ENCODE data around the gene SERINC3. TPM values are rescaled to one million over a fixed set of nuclear protein-coding genes. Genes with fewer than 3 reads are reported as not detected.

SERINC3 gene
- total RNA-seq, 1 experiment from 2014 or later: 41.3 TPM

DNA sequence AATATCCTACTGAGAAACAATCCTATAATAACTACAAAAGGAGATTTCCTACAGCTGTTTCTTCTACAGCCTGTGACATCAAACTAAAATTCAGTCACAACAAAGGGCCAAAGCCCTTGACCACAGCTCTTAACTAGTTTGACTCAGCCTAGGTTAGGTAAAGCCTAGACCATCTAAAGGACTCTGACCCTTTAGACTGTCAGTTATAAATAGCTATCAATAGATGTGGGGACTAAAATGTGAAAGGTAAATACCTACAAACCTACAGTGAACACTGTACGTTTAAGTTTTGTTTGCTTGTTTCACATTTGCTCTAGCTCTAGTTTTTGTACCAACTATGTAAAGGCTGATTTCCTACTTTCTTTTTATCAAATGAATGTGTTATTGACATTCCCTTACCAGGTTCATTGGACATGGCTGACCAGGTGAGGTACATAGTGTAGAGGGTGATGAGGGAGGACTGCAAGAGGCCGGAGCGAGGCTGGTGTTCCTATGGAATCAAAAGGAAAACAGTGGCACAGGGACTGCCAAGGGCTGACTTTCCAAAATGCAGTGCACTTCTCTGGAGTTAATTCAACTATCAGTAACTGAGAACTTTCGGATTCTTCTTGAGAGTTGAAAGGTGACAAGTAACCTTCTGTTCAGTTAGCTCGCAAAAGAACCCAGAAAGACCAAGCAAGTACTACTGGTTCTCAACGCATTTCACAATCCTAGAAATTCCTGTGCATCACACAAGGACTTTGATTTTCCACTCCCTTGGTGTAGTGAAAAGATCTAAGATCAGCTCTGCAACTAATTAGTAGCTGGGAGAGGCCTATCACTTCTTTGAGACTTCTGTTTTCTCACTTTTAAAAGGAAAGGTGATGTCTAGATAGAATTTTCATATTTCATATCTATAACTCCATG, 17.2 kb downstream of the SERINC3 start:
- DNase-seq (ENCODE audit: low spot score): no peak
- H3K4me1 Mint-ChIP-seq: no peaks in the 10 kb centered on the region
- no peak overlapping the region for H3K27ac Mint-ChIP-seq
- H3K9me3 Mint-ChIP-seq: no peaks in the 10 kb centered on the region
- no peaks in the 10 kb centered on the region for H3K27me3 Mint-ChIP-seq (ENCODE audit: low read depth)
- POLR2A ChIA-PET: no interaction called here
- CTCF ChIA-PET: no interaction called here
- TF ChIP-seq KAT7 (CRISPR knock-in tag; IDR thresholded peaks at IDR 0.05; ENCODE audit: borderline replicate concordance) (no peak), FOXP1 (CRISPR knock-in tag; IDR thresholded peaks at IDR 0.05; ENCODE audit: borderline replicate concordance) (no peak), MXD4 (CRISPR knock-in tag; IDR thresholded peaks at IDR 0.05; ENCODE audit: borderline replicate concordance) (no peak), E2F4 (CRISPR knock-in tag; IDR thresholded peaks at IDR 0.05; ENCODE audit: borderline replicate concordance, low read depth) (no peak), FOXK1 (CRISPR knock-in tag; IDR thresholded peaks at IDR 0.05) (no peak), OVOL2 (CRISPR knock-in tag; IDR thresholded peaks at IDR 0.05; ENCODE audit: borderline replicate concordance) (no peak), SOX15 (CRISPR knock-in tag; IDR thresholded peaks at IDR 0.05) (no peak), JAZF1 (CRISPR knock-in tag; IDR thresholded peaks at IDR 0.05) (no peak), SMAD3 (CRISPR knock-in tag; IDR thresholded peaks at IDR 0.05; ENCODE audit: borderline replicate concordance) (no peak)
- TF ChIP-seq, protein P1, sequence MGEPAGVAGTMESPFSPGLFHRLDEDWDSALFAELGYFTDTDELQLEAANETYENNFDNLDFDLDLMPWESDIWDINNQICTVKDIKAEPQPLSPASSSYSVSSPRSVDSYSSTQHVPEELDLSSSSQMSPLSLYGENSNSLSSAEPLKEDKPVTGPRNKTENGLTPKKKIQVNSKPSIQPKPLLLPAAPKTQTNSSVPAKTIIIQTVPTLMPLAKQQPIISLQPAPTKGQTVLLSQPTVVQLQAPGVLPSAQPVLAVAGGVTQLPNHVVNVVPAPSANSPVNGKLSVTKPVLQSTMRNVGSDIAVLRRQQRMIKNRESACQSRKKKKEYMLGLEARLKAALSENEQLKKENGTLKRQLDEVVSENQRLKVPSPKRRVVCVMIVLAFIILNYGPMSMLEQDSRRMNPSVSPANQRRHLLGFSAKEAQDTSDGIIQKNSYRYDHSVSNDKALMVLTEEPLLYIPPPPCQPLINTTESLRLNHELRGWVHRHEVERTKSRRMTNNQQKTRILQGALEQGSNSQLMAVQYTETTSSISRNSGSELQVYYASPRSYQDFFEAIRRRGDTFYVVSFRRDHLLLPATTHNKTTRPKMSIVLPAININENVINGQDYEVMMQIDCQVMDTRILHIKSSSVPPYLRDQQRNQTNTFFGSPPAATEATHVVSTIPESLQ (CRISPR knock-in tag; IDR thresholded peaks at IDR 0.05): no peak
- TF ChIP-seq, protein P2, sequence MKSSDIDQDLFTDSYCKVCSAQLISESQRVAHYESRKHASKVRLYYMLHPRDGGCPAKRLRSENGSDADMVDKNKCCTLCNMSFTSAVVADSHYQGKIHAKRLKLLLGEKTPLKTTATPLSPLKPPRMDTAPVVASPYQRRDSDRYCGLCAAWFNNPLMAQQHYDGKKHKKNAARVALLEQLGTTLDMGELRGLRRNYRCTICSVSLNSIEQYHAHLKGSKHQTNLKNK (CRISPR knock-in tag; IDR thresholded peaks at IDR 0.05): no peak
- TF ChIP-seq, protein P3, sequence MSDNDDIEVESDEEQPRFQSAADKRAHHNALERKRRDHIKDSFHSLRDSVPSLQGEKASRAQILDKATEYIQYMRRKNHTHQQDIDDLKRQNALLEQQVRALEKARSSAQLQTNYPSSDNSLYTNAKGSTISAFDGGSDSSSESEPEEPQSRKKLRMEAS (CRISPR knock-in tag; IDR thresholded peaks at IDR 0.05): no peak
- TF ChIP-seq, protein P4, sequence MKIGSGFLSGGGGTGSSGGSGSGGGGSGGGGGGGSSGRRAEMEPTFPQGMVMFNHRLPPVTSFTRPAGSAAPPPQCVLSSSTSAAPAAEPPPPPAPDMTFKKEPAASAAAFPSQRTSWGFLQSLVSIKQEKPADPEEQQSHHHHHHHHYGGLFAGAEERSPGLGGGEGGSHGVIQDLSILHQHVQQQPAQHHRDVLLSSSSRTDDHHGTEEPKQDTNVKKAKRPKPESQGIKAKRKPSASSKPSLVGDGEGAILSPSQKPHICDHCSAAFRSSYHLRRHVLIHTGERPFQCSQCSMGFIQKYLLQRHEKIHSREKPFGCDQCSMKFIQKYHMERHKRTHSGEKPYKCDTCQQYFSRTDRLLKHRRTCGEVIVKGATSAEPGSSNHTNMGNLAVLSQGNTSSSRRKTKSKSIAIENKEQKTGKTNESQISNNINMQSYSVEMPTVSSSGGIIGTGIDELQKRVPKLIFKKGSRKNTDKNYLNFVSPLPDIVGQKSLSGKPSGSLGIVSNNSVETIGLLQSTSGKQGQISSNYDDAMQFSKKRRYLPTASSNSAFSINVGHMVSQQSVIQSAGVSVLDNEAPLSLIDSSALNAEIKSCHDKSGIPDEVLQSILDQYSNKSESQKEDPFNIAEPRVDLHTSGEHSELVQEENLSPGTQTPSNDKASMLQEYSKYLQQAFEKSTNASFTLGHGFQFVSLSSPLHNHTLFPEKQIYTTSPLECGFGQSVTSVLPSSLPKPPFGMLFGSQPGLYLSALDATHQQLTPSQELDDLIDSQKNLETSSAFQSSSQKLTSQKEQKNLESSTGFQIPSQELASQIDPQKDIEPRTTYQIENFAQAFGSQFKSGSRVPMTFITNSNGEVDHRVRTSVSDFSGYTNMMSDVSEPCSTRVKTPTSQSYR (CRISPR knock-in tag; IDR thresholded peaks at IDR 0.05): no peak
- TF ChIP-seq, protein P5, sequence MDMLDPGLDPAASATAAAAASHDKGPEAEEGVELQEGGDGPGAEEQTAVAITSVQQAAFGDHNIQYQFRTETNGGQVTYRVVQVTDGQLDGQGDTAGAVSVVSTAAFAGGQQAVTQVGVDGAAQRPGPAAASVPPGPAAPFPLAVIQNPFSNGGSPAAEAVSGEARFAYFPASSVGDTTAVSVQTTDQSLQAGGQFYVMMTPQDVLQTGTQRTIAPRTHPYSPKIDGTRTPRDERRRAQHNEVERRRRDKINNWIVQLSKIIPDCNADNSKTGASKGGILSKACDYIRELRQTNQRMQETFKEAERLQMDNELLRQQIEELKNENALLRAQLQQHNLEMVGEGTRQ (CRISPR knock-in tag; IDR thresholded peaks at IDR 0.05): no peak
- no peak for ATAC-seq
- H3K36me3 Mint-ChIP-seq: peaks cover 44% of the 10 kb centered on the region
- no peak overlapping the region for H3K4me3 Mint-ChIP-seq

GRCh38 chr20:44502968-44503367, 18.9 kb downstream of the SERINC3 start:
- H3K4me1 Mint-ChIP-seq: no peaks in the 10 kb centered on the region
- H3K27ac Mint-ChIP-seq: no peak overlapping the region
- H3K9me3 Mint-ChIP-seq: no peaks in the 10 kb centered on the region
- H3K4me3 Mint-ChIP-seq: no peak overlapping the region
- ChIA-PET CTCF (interaction anchor here (1.2 kb wide), 1 partner anchor 17 kb away, joined by 3 read pairs; no protein-coding TSS in a partner anchor), POLR2A (no interaction called here)
- TF ChIP-seq NFE2L1 (CRISPR knock-in tag; IDR thresholded peaks at IDR 0.05): no peak
- no peak for ATAC-seq
- no peaks in the 10 kb centered on the region for H3K27me3 Mint-ChIP-seq (ENCODE audit: low read depth)
- H3K36me3 Mint-ChIP-seq: peaks cover 46% of the 10 kb centered on the region
- no peak for DNase-seq (ENCODE audit: low spot score)

All from WTC11 (cell line).